HCT116 (cell line): ENCODE results near the gene CCDC91.

Source experiments
- POLR2A ChIP-seq: IDR thresholded peaks from 2 replicates; pipeline ENCODE4 v1.7.0; 2011; ENCODE audit warnings: borderline replicate concordance; ENCODE audit not compliant: insufficient read depth, insufficient read length; ENCODE audit errors: extremely low read depth
- TF ChIP-seq, protein P1 (sequence below): IDR thresholded peaks from 2 replicates; pipeline ENCODE4 v1.6.1; 2011; ENCODE audit warnings: mild to moderate bottlenecking, low read length, moderate library complexity; ENCODE audit not compliant: insufficient replicate concordance; ENCODE audit errors: extremely low read depth

DNA sequence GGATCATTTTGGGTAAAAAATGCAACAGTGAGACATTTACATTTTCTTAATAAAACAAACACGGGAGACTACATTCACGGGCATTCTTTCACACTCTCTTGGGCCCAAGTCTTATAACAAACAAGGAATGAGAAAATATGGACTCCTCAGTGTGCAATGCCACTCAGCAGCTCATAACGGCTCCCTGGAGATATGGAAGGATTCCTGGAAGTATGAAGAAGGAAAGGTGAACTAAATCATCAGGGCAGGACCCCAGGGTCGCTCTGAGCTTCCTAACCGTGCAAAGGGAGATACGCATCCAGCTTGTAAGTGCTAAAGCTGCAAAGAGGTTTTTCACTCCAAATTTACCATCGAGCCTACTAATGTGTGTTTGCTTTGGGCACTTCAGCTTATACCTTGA is 33.5 kb upstream of the CCDC91 start:
- TF ChIP-seq POLR2A, result no peak
- TF ChIP-seq, protein P1, sequence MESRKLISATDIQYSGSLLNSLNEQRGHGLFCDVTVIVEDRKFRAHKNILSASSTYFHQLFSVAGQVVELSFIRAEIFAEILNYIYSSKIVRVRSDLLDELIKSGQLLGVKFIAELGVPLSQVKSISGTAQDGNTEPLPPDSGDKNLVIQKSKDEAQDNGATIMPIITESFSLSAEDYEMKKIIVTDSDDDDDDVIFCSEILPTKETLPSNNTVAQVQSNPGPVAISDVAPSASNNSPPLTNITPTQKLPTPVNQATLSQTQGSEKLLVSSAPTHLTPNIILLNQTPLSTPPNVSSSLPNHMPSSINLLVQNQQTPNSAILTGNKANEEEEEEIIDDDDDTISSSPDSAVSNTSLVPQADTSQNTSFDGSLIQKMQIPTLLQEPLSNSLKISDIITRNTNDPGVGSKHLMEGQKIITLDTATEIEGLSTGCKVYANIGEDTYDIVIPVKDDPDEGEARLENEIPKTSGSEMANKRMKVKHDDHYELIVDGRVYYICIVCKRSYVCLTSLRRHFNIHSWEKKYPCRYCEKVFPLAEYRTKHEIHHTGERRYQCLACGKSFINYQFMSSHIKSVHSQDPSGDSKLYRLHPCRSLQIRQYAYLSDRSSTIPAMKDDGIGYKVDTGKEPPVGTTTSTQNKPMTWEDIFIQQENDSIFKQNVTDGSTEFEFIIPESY, result no peak
